DND-41 (cell line): ENCODE results near the gene IFNB1.

Source experiments
- ATAC-seq: fragments of 200-7000 bp; cut with Tn5 transposase; 3 replicates; pipeline ENCODE4 v1.9.1; 2021; ENCODE audit warnings: low read depth; ENCODE audit not compliant: insufficient read depth
- DNase-seq: peaks from one replicate; pipeline ENCODE4 v3.0.0-alpha.2; 2020
- H2AFZ ChIP-seq: 2 replicates; pipeline ENCODE4 v1.6.0; 2012; ENCODE audit warnings: low read depth, low read length
- H3K27ac ChIP-seq: 2 replicates; pipeline ENCODE4 v1.5.1; 2012; ENCODE audit warnings: low read length, inconsistent platforms
- H3K27me3 ChIP-seq: fragments of 200-600 bp; sonication (generic); 2 replicates; pipeline ENCODE4 v1.6.0; 2012; ENCODE audit warnings: low read length, mild to moderate bottlenecking, inconsistent platforms; ENCODE audit not compliant: insufficient read depth, poor library complexity
- H3K36me3 ChIP-seq: 2 replicates; pipeline ENCODE4 v1.5.1; 2012; ENCODE audit warnings: low read length, inconsistent platforms; ENCODE audit not compliant: insufficient read depth
- H3K4me1 ChIP-seq: 2 replicates; pipeline ENCODE4 v1.5.1; 2012; ENCODE audit warnings: mild to moderate bottlenecking, low read length; ENCODE audit not compliant: insufficient read depth
- H3K4me2 ChIP-seq: 2 replicates; pipeline ENCODE4 v1.6.0; 2012; ENCODE audit warnings: mild to moderate bottlenecking, moderate library complexity, low read length, inconsistent platforms; ENCODE audit not compliant: insufficient read depth
- H3K4me3 ChIP-seq, 2 experiments: fragments of 200-600 bp in 1 of 2; shearing (Covaris generic) in 1 of 2; 2 replicates each; pipeline ENCODE4 v1.5.1; 2012 to 2016; ENCODE audit warnings: inconsistent platforms in 2 of 2, low read length in 2 of 2, mild to moderate bottlenecking in 2 of 2, low read depth in 1 of 2, moderate library complexity in 1 of 2
- H3K79me2 ChIP-seq: 2 replicates; pipeline ENCODE4 v1.6.0; 2012; ENCODE audit warnings: low read length, inconsistent platforms; ENCODE audit not compliant: insufficient read depth
- H3K9ac ChIP-seq: 2 replicates; pipeline ENCODE4 v1.6.0; 2012; ENCODE audit warnings: low read depth, mild to moderate bottlenecking, inconsistent platforms, low read length, moderate library complexity
- H3K9me3 ChIP-seq: 2 replicates; pipeline ENCODE4 v1.5.1; 2012; ENCODE audit warnings: low read length, moderate library complexity, mild to moderate bottlenecking, inconsistent platforms; ENCODE audit not compliant: insufficient read depth, severe bottlenecking
- H4K20me1 ChIP-seq: 2 replicates; pipeline ENCODE4 v1.6.0; 2012; ENCODE audit warnings: low read length; ENCODE audit not compliant: insufficient read depth
- EZH2 ChIP-seq: IDR thresholded peaks from 3 replicates; pipeline ENCODE4 v1.6.1; 2012; ENCODE audit warnings: borderline replicate concordance, low read depth, mild to moderate bottlenecking, moderate library complexity, low read length, inconsistent platforms; ENCODE audit not compliant: severe bottlenecking
- TF ChIP-seq, protein P1 (sequence below): IDR thresholded peaks from 2 replicates; pipeline ENCODE4 v1.5.1; 2012; ENCODE audit warnings: borderline replicate concordance, low read length, moderate library complexity, mild to moderate bottlenecking; ENCODE audit not compliant: poor library complexity, severe bottlenecking; ENCODE audit errors: extremely low read depth

Gene IFNB1

DNA sequence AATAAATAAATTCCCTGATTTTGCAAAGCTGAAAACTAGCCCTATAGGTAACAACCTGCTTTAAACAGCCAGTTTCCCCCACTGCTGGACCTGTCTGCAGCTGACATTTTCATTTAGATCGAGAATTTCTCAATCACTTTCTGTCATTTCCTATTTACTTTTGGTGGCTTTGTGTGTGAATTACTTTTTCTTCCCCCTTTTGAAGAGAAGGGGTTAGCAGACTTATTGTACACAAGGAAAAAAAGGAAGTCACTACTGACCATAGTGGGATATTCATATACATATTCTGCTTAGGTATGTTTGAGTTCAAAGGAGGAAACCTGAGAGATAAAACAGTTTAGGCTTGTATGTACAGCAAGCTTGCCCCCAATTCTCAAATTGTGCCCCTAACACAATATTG lies 27.0 kb upstream of the IFNB1 start:
- H3K9ac ChIP-seq, result no peak overlapping the region
- no peaks in the 10 kb centered on the region for H3K79me2 ChIP-seq
- H4K20me1 ChIP-seq, result no peaks in the 10 kb centered on the region
- no peak for TF ChIP-seq EZH2
- TF ChIP-seq, protein P1, sequence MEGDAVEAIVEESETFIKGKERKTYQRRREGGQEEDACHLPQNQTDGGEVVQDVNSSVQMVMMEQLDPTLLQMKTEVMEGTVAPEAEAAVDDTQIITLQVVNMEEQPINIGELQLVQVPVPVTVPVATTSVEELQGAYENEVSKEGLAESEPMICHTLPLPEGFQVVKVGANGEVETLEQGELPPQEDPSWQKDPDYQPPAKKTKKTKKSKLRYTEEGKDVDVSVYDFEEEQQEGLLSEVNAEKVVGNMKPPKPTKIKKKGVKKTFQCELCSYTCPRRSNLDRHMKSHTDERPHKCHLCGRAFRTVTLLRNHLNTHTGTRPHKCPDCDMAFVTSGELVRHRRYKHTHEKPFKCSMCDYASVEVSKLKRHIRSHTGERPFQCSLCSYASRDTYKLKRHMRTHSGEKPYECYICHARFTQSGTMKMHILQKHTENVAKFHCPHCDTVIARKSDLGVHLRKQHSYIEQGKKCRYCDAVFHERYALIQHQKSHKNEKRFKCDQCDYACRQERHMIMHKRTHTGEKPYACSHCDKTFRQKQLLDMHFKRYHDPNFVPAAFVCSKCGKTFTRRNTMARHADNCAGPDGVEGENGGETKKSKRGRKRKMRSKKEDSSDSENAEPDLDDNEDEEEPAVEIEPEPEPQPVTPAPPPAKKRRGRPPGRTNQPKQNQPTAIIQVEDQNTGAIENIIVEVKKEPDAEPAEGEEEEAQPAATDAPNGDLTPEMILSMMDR, result no peak
- H3K4me2 ChIP-seq, result no peak overlapping the region
- no peak overlapping the region for H2AFZ ChIP-seq
- peaks cover 8% of the 10 kb centered on the region for H3K4me1 ChIP-seq
- H3K27me3 ChIP-seq, result no peaks in the 10 kb centered on the region
- no peak overlapping the region for H3K27ac ChIP-seq
- no peak overlapping the region for H3K4me3 ChIP-seq
- no peak for ATAC-seq
- no peaks in the 10 kb centered on the region for H3K9me3 ChIP-seq
- H3K36me3 ChIP-seq, result no peaks in the 10 kb centered on the region
- DNase-seq, result no peak

DNA sequence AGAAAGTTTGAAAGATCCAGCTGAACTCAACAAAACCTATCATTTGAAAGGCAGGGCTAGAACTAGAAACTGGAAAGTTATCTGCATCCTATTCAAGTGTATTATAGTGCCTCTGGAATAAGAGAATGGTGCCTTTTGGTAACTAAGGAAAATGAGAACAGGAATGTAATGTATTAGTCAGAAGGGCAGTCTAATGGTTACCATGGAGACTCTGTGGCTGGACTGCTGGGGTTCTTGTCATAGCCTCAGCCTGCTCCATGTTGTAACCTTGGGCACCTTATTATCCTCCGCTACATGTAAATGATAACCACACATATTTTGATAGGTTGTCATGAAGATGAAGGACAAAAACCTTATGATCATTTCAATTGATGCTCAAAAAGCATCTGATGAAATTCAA lies 24.6 kb upstream of the IFNB1 start:
- TF ChIP-seq EZH2, result no peak
- TF ChIP-seq, protein P1, result no peak
- no peak overlapping the region for H2AFZ ChIP-seq
- H3K36me3 ChIP-seq, result no peaks in the 10 kb centered on the region
- H3K79me2 ChIP-seq, result no peaks in the 10 kb centered on the region
- no peaks in the 10 kb centered on the region for H3K9me3 ChIP-seq
- DNase-seq, result no peak
- H4K20me1 ChIP-seq, result no peaks in the 10 kb centered on the region
- no peak overlapping the region for H3K4me3 ChIP-seq
- H3K4me2 ChIP-seq, result no peak overlapping the region
- H3K27me3 ChIP-seq, result no peaks in the 10 kb centered on the region
- ATAC-seq, result no peak
- H3K9ac ChIP-seq, result no peak overlapping the region
- H3K27ac ChIP-seq, result no peak overlapping the region
- H3K4me1 ChIP-seq, result peaks cover 12% of the 10 kb centered on the region

DNA sequence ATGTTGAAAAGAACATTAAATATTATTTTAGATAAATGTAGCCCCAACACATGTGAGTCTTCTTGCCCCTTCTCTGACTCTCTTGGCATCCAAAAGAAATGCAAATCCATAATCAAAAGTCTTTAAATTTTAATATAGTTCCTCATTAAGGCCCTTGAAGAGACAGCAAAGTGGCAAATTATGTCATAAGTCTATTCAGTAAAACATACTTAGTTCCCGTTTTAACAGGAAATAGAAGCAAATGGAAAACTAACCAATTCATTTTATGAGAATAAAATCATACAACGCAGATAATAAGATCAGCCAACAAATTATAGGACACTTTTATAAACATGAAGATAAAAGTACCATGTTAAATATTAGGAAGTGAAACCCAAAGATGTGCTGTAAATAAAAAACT lies 20.1 kb upstream of the IFNB1 start:
- ATAC-seq, result no peak
- H3K27ac ChIP-seq, result no peak overlapping the region

More for the DNA sequence above, 20.1 kb upstream of the IFNB1 start:
- no peaks in the 10 kb centered on the region for H3K36me3 ChIP-seq
- H2AFZ ChIP-seq, result no peak overlapping the region
- no peaks in the 10 kb centered on the region; the same call in 1 of the 2 replicates for H3K79me2 ChIP-seq
- no peaks in the 10 kb centered on the region for H3K9me3 ChIP-seq
- H4K20me1 ChIP-seq, result no peaks in the 10 kb centered on the region
- no peak overlapping the region for H3K9ac ChIP-seq
- no peak for DNase-seq
- no peak overlapping the region for H3K4me2 ChIP-seq
- H3K4me3 ChIP-seq, result no peak overlapping the region
- TF ChIP-seq, protein P1, result no peak
- TF ChIP-seq EZH2, result no peak
- no peaks in the 10 kb centered on the region for H3K27me3 ChIP-seq
- peaks cover 34% of the 10 kb centered on the region for H3K4me1 ChIP-seq
